UCSD-AML1 (cell line): Measurements from ENCODE around the gene METTL17.

ENCODE experiments used
- DNase-seq: peaks from one replicate; lab custom pipeline; 2025; ENCODE audit not compliant: unreplicated experiment; lab: John Stamatoyannopoulos, UW

Gene METTL17

DNA sequence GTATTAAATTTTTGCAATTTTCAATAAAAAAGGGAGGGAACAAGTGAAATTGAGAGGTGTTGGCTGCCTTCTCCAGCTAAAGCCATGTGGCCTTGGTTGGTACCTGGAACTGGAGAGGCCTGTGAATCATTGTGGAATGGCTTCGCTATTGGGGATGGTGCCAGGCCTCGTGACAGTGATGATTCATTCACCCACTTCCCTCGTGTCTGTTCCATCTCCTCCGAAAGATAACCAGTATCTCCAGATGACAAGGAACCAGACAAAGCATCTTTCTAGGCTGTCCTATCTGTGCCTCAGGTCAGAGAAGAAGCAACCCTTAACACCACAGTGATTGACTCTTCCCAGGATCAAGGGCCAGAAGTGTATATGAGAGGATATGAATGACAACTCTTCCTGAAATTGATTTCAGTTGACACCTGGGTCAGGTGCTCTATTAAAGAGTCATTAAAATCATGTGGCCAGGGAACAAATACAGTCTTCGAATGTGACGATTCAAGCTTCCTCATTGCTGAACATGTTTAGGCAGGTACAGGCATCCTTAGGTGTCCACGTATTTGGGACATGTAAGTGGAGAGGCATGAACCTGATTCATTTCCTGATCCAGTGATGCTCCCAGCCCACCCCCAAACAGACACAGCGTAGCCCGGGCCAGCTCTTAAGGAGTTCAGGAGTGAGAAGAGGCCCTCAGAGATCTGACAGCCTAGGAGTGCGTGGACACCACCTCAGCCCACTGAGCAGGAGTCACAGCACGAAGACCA lies 52.1 kb downstream of the METTL17 start, which contains the start of gene RNASE7:
Gene RNASE7, plus strand, starts transcription at position 687 of the 758 bp plus-strand sequence. CDS start 631 bp downstream, outside the sequence.
- DNase-seq: no peak

- no peak for DNase-seq
These were observed 53.1 kb downstream of the METTL17 start for GRCh38 chr14:21042918-21043317.

GRCh38 chr14:21043387-21043973 lies 53.7 kb downstream of the METTL17 start:
- no peak for DNase-seq

GRCh38 chr14:21043974-21044618 lies 54.3 kb downstream of the METTL17 start:
- peak; percentile 83 for DNase-seq
